ENCODE results near the gene ADAMTS1.

Gene ADAMTS1

GRCh38 chr21:26836528-26836927 is 8.7 kb downstream of the ADAMTS1 start:
- peaks cover 12% of the 10 kb centered on the region for H3K36me3 ChIP-seq (ENCODE audit: low read depth)
- TF ChIP-seq CTCF (IDR thresholded peaks at IDR 0.05; ENCODE audit: poor library complexity, severe bottlenecking), result no peak
- no peak overlapping the region for H3K4me3 ChIP-seq (ENCODE audit: severe bottlenecking)
- peaks cover 18% of the 10 kb centered on the region for H3K4me1 ChIP-seq (ENCODE audit: insufficient read depth, poor library complexity, severe bottlenecking)
- H3K9me3 ChIP-seq (ENCODE audit: severe bottlenecking), result no peaks in the 10 kb centered on the region
- H3K27ac ChIP-seq (ENCODE audit: poor library complexity, severe bottlenecking), result peak overlapping the region; percentile 55
- H3K27me3 ChIP-seq (ENCODE audit: insufficient read depth, poor library complexity, severe bottlenecking), result no peaks in the 10 kb centered on the region
- no peak for DNase-seq (ENCODE audit: low spot score)
- ATAC-seq (ENCODE audit: low read depth), result no peak

- ATAC-seq (ENCODE audit: low read depth) (0 out of 3 replicates have a peak, but pooled peaks have one; percentile 17), DNase-seq (ENCODE audit: low spot score) (no peak)
- no peak for TF ChIP-seq CTCF (IDR thresholded peaks at IDR 0.05; ENCODE audit: poor library complexity, severe bottlenecking)
- Histone ChIP-seq H3K27me3 (ENCODE audit: insufficient read depth, poor library complexity, severe bottlenecking) (no peaks in the 10 kb centered on the region), H3K36me3 (ENCODE audit: low read depth) (peaks cover 10% of the 10 kb centered on the region; the same call in 1 of the 2 replicates), H3K4me1 (ENCODE audit: insufficient read depth, poor library complexity, severe bottlenecking) (peaks cover 18% of the 10 kb centered on the region), H3K27ac (ENCODE audit: poor library complexity, severe bottlenecking) (peak overlapping the region; percentile 55), H3K9me3 (ENCODE audit: severe bottlenecking) (no peaks in the 10 kb centered on the region), H3K4me3 (ENCODE audit: severe bottlenecking) (no peak overlapping the region)
Observed at GRCh38 chr21:26835714-26836265, 9.4 kb downstream of the ADAMTS1 start.

- peak; percentile 81 for ATAC-seq (ENCODE audit: low read depth)
- no peaks in the 10 kb centered on the region for H3K27me3 ChIP-seq (ENCODE audit: insufficient read depth, poor library complexity, severe bottlenecking)
- H3K4me3 ChIP-seq (ENCODE audit: severe bottlenecking), result no peak overlapping the region
- TF ChIP-seq CTCF (IDR thresholded peaks at IDR 0.05; ENCODE audit: poor library complexity, severe bottlenecking), result no peak
- no peaks in the 10 kb centered on the region for H3K9me3 ChIP-seq (ENCODE audit: severe bottlenecking)
- H3K36me3 ChIP-seq (ENCODE audit: low read depth), result peaks cover 10% of the 10 kb centered on the region; the same call in 1 of the 2 replicates
- peak overlapping the region; percentile 55 for H3K27ac ChIP-seq (ENCODE audit: poor library complexity, severe bottlenecking)
- peaks cover 18% of the 10 kb centered on the region for H3K4me1 ChIP-seq (ENCODE audit: insufficient read depth, poor library complexity, severe bottlenecking)
- DNase-seq (ENCODE audit: low spot score), result no peak
Observed at GRCh38 chr21:26835027-26835713, 10.0 kb downstream of the ADAMTS1 start.

- peak overlapping the region; percentile 55 for H3K27ac ChIP-seq (ENCODE audit: poor library complexity, severe bottlenecking)
- no peaks in the 10 kb centered on the region for H3K9me3 ChIP-seq (ENCODE audit: severe bottlenecking)
- H3K36me3 ChIP-seq (ENCODE audit: low read depth), result peaks cover 8% of the 10 kb centered on the region; the same call in 1 of the 2 replicates
- ATAC-seq (ENCODE audit: low read depth) (no peak), DNase-seq (ENCODE audit: low spot score) (no peak)
- no peak overlapping the region for H3K4me3 ChIP-seq (ENCODE audit: severe bottlenecking)
- no peaks in the 10 kb centered on the region for H3K27me3 ChIP-seq (ENCODE audit: insufficient read depth, poor library complexity, severe bottlenecking)
- H3K4me1 ChIP-seq (ENCODE audit: insufficient read depth, poor library complexity, severe bottlenecking), result peaks cover 18% of the 10 kb centered on the region
- no peak for TF ChIP-seq CTCF (IDR thresholded peaks at IDR 0.05; ENCODE audit: poor library complexity, severe bottlenecking)
Observed at GRCh38 chr21:26834181-26834905, 10.9 kb downstream of the ADAMTS1 start.
